ENCODE measurements around the gene FOXO3B.
"Not testable (repeated sequence)": the region's sequence is repeated elsewhere in the genome, so short reads cannot be mapped to it uniquely, and the experiment has no call there.

DNA sequence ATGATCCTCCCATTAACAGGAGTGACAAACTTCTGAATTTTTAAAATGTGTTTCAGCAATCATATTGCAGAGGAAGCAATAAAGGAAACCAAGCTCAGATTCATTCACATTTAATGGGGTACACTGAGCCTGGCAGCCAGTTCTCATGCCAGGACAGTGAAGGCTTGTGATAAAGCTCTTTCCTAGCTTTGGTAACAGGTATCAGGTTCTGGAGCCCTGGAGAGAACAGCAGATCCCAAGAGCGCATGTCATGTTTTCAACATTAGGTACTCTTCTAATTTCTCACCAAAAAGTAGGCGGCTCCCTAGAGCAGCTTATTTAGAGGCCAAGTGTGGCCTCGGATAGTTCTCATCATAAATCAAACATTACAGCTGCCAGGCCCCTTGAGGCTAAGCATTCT is 14.6 kb downstream of the FOXO3B start:
- TF ChIP-seq CTBP1 (IDR thresholded peaks at IDR 0.05; ENCODE audit: borderline replicate concordance); TARDBP (IDR thresholded peaks at IDR 0.05); SP1 (IDR thresholded peaks at IDR 0.05); SUZ12 (IDR thresholded peaks at IDR 0.05); HDGF (IDR thresholded peaks at IDR 0.05; ENCODE audit: borderline replicate concordance); LEF1 (IDR thresholded peaks at IDR 0.05; ENCODE audit: borderline replicate concordance); NFRKB (IDR thresholded peaks at IDR 0.05); FOXA1 (IDR thresholded peaks at IDR 0.05); ELF4 (IDR thresholded peaks at IDR 0.05); FOXK2 (IDR thresholded peaks at IDR 0.05); L3MBTL2 (conservative IDR thresholded peaks at IDR 0.05); BHLHE40 (IDR thresholded peaks at IDR 0.05; ENCODE audit: borderline replicate concordance): not testable (repeated sequence)
- TF ChIP-seq, protein P1, sequence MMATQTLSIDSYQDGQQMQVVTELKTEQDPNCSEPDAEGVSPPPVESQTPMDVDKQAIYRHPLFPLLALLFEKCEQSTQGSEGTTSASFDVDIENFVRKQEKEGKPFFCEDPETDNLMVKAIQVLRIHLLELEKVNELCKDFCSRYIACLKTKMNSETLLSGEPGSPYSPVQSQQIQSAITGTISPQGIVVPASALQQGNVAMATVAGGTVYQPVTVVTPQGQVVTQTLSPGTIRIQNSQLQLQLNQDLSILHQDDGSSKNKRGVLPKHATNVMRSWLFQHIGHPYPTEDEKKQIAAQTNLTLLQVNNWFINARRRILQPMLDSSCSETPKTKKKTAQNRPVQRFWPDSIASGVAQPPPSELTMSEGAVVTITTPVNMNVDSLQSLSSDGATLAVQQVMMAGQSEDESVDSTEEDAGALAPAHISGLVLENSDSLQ (IDR thresholded peaks at IDR 0.05): not testable (repeated sequence)
